Osteoblast (primary cell): ENCODE data around the gene GIPC2. TPM values are rescaled to one million over a fixed set of nuclear protein-coding genes. Genes with fewer than 3 reads are reported as not detected.

Experiments
- DNase-seq: peaks from one replicate; pipeline ENCODE4 v3.0.0; 2011; ENCODE audit warnings: low spot score, mixed read lengths; ENCODE audit not compliant: insufficient read length; ENCODE audit errors: missing footprints
- H2AFZ ChIP-seq: 2 replicates; pipeline ENCODE4 v1.6.0; 2011; ENCODE audit warnings: mild to moderate bottlenecking, low read length
- H3K27ac ChIP-seq: 2 replicates; pipeline ENCODE4 v1.5.1; 2011; ENCODE audit warnings: mild to moderate bottlenecking, low read depth, low read length, moderate library complexity
- H3K27me3 ChIP-seq: 2 replicates; pipeline ENCODE4 v1.6.0; 2012; ENCODE audit warnings: mild to moderate bottlenecking, control low read depth, inconsistent platforms, low read length, moderate library complexity; ENCODE audit not compliant: insufficient read depth
- H3K36me3 ChIP-seq: 2 replicates; pipeline ENCODE4 v1.5.1; 2011; ENCODE audit warnings: mild to moderate bottlenecking, low read length, control low read depth, moderate library complexity; ENCODE audit not compliant: insufficient read depth
- H3K4me1 ChIP-seq: 2 replicates; pipeline ENCODE4 v1.5.1; 2011; ENCODE audit warnings: mild to moderate bottlenecking, low read length, control low read depth, moderate library complexity; ENCODE audit not compliant: insufficient read depth
- H3K4me2 ChIP-seq: 2 replicates; pipeline ENCODE4 v1.6.0; 2011; ENCODE audit warnings: mild to moderate bottlenecking, low read length; ENCODE audit not compliant: insufficient read depth
- H3K4me3 ChIP-seq: fragments of 200-600 bp; sonication (generic); 3 replicates; pipeline ENCODE4 v1.5.1; 2012; ENCODE audit warnings: mild to moderate bottlenecking, low read length, inconsistent platforms; ENCODE audit not compliant: insufficient read depth
- H3K79me2 ChIP-seq: 2 replicates; pipeline ENCODE4 v1.6.0; 2012; ENCODE audit warnings: mild to moderate bottlenecking, low read length, control low read depth, inconsistent platforms; ENCODE audit not compliant: insufficient read depth
- H3K9me3 ChIP-seq: 2 replicates; pipeline ENCODE4 v1.5.1; 2011; ENCODE audit warnings: low read depth, low read length, control low read depth
- H4K20me1 ChIP-seq: 2 replicates; pipeline ENCODE4 v1.6.0; 2012; ENCODE audit warnings: mild to moderate bottlenecking, low read length, control low read depth; ENCODE audit not compliant: insufficient read depth
- total RNA-seq: library from RNA; depleted of rRNA; stranded (reverse); fragments of >200 nt; gene quantifications from 2 replicates; pipeline ENCODE4 v1.2.3, GENCODE V29; 2012
- TF ChIP-seq, protein P1 (sequence below): IDR thresholded peaks from 2 replicates; pipeline ENCODE4 v1.5.1; 2011; ENCODE audit warnings: mild to moderate bottlenecking, low read depth, low read length, moderate library complexity; ENCODE audit errors: extremely low read depth

GIPC2 gene
- total RNA-seq, 1 donor = 0.36 TPM

DNA sequence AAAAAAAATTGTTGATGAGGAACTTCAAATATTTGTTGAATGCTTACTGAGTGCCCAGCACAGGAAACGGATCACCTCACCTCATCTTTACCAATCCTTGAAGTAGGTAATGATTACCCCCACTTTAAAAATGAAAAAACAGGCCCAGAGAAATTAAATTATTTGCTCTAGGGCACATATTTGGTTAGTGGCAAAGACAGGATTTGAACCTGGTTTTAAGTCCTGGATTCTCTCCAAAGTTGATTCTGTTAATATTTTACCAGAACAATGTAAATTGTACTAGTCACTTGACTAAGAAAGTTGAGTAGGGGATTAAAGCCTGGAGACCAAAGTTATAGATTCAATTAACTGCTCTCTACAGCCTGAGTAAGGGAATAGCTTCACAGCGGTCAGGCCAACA lies 97.9 kb downstream of the GIPC2 start:
- Histone ChIP-seq H4K20me1 (no peaks in the 10 kb centered on the region), H3K27me3 (no peaks in the 10 kb centered on the region), H2AFZ (no peak overlapping the region), H3K4me3 (no peak overlapping the region), H3K9me3 (no peaks in the 10 kb centered on the region), H3K36me3 (no peaks in the 10 kb centered on the region), H3K4me1 (peaks cover 17% of the 10 kb centered on the region), H3K4me2 (no peak overlapping the region), H3K79me2 (no peaks in the 10 kb centered on the region), H3K27ac (no peak overlapping the region)
- no peak for DNase-seq
- TF ChIP-seq, protein P1, sequence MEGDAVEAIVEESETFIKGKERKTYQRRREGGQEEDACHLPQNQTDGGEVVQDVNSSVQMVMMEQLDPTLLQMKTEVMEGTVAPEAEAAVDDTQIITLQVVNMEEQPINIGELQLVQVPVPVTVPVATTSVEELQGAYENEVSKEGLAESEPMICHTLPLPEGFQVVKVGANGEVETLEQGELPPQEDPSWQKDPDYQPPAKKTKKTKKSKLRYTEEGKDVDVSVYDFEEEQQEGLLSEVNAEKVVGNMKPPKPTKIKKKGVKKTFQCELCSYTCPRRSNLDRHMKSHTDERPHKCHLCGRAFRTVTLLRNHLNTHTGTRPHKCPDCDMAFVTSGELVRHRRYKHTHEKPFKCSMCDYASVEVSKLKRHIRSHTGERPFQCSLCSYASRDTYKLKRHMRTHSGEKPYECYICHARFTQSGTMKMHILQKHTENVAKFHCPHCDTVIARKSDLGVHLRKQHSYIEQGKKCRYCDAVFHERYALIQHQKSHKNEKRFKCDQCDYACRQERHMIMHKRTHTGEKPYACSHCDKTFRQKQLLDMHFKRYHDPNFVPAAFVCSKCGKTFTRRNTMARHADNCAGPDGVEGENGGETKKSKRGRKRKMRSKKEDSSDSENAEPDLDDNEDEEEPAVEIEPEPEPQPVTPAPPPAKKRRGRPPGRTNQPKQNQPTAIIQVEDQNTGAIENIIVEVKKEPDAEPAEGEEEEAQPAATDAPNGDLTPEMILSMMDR = no peak

DNA sequence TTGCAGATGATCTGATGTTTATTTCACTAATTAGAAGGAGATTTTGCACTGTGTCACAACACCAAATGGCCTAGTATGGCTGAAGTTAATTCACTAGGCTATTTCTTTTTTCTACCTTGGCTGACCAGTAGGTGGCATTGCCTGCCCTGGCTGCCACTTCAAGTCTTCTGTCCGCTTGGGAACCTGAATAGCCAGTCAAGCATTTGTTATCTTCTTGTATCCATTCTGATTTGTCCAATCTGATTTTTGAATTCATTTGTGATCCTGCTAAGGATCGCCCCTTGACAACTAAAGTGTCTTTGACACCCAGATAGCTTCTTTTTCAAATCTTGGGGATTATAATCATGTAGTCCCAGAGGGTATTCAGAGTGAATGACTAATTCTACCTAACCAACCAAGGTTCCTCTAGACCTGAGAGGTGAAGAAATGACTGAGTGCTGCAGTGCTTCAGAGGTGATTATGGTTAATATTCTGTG lies 99.4 kb downstream of the GIPC2 start:
- Histone ChIP-seq H4K20me1 (no peaks in the 10 kb centered on the region), H3K36me3 (no peaks in the 10 kb centered on the region), H3K27ac (no peak overlapping the region), H3K4me1 (peaks cover 17% of the 10 kb centered on the region), H3K4me2 (no peak overlapping the region), H3K4me3 (no peak overlapping the region), H2AFZ (no peak overlapping the region), H3K9me3 (no peaks in the 10 kb centered on the region), H3K27me3 (no peaks in the 10 kb centered on the region), H3K79me2 (no peaks in the 10 kb centered on the region)
- no peak for DNase-seq
- TF ChIP-seq, protein P1 = peak; percentile 95

DNA sequence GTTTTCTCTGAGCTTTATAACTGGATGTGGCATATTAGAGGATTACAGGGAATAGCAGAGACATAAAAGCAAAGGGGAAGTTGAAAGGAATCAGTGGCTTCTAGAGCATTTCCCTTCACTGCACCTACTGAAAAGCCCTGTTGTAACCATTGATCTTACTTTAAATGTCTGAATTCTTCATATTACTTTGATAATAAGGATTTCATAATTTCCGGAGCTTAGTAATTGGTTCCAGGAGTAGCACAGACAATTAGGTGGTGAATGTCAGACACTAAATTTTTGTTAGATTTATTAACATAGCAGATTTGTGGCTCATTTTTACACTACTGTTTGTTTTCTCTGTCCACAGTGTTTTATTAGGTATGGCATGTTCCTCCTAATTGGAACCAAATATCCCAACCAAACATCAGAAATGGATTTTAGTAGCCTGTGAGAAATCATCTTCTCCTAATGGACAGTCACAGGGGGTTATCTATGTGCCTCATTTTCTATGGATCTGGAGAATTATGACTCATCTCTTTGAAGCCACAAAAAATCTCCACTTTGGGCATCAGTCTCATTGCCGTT lies 100.5 kb downstream of the GIPC2 start:
- no peaks in the 10 kb centered on the region for H3K36me3 ChIP-seq
- H4K20me1 ChIP-seq = no peaks in the 10 kb centered on the region
- no peaks in the 10 kb centered on the region for H3K79me2 ChIP-seq
- peaks cover 17% of the 10 kb centered on the region for H3K4me1 ChIP-seq
- peak; percentile 34 for DNase-seq
- H3K27me3 ChIP-seq = no peaks in the 10 kb centered on the region
- TF ChIP-seq, protein P1 = no peak
- H3K4me2 ChIP-seq = no peak overlapping the region
- H3K27ac ChIP-seq = no peak overlapping the region
- H2AFZ ChIP-seq = no peak overlapping the region
- H3K9me3 ChIP-seq = no peaks in the 10 kb centered on the region
- H3K4me3 ChIP-seq = no peak overlapping the region

DNA sequence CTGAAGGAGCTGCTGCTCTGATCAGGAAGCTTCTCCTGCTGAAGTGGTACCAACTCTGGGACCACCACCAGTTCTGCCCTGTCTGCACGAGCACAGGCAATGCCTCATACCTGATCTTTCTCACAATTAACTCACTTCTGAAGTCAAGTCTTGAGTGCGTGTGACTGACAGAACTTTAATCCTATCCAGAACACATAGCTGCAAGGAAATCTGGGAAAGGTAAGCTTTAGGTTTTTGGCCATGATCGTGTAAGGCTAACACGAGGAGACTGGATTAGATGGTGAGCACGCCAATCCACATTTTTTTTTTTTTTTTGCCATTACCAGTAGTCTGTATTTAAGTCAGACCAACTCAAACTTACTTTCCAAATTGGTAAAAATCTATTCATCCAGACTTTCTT lies 101.3 kb downstream of the GIPC2 start:
- Histone ChIP-seq H2AFZ (no peak overlapping the region), H4K20me1 (no peaks in the 10 kb centered on the region), H3K79me2 (no peaks in the 10 kb centered on the region), H3K27me3 (no peaks in the 10 kb centered on the region), H3K4me1 (peaks cover 17% of the 10 kb centered on the region), H3K4me2 (no peak overlapping the region), H3K9me3 (no peaks in the 10 kb centered on the region), H3K36me3 (no peaks in the 10 kb centered on the region), H3K27ac (no peak overlapping the region), H3K4me3 (no peak overlapping the region)
- TF ChIP-seq, protein P1 = no peak
- DNase-seq = no peak
